GM21717 (cell line): ENCODE data around the gene CELF1.

ENCODE experiments used
- ATAC-seq: cut with Tn5 transposase; IDR thresholded peaks from one replicate; pipeline ENCODE4 v1.9.1; 2021; ENCODE audit warnings: mild to moderate bottlenecking, moderate library complexity; ENCODE audit not compliant: unreplicated experiment

CELF1 gene

DNA sequence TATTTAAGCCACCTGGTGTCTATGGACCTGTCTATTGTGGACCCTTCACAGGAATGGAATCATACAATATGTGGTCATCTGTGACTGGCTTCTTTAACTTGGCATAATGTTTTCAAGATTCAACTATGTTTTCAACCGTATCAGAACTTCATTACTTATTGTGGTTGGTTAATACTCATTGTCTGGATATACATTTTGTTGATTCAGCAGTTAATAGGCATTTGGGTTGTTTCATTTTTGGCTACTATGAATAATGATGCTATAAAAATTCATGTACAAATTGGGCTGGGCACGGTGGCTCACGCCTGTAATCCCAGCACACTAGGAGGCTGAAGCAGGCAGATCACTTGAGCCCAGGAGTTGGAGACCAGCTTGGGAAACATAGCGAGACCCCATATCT is 101.5 kb downstream of the CELF1 start:
- ATAC-seq = no peak

DNA sequence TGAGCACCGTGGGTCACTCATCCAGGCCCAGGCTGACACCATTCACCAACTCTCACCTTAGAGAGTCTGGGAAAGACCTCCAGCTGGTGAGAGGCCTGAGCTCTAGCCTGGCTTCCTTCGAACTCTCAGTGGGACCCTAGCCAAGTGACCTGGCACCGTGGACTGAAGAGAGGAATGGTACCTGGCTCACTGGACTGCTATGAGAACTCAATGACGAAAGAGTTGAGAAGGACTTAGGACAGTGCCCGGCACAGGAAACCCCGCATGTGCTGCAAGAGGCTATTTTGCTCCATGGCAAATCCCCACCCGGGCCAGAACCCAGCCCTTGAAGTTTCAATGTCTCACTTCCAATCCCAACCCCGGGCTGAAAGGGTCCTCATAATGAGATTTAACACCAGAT is 103.4 kb downstream of the CELF1 start:
- ATAC-seq = no peak

- no peak for ATAC-seq
Observed at GRCh38 chr11:47448566-47449427, 104.1 kb downstream of the CELF1 start, which contains the start of gene RAPSN. Gene RAPSN, minus strand, starts transcription at chr11:47449136. Its CDS starts 172 bp downstream, at chr11:47448964.

DNA sequence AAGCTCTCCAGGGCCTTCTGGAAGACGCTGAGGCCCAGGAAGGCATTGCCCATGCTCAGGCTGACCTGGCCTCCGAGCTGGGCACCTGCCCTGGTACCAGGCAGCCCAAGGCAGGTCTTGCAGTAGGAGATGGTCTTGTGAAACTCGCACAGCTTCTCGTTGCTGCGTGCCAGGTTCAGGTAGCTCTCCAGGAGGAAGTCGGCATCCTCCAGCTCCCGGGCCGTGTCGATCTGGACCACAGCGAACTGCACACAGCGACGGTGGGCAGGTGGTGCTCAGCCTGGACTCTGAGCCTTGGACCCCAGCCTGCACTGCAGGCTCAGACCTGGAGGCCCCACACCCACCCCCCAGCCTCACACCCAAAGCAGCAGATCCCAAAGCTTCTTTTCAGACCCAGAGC is 105.0 kb downstream of the CELF1 start:
- no peak for ATAC-seq

DNA sequence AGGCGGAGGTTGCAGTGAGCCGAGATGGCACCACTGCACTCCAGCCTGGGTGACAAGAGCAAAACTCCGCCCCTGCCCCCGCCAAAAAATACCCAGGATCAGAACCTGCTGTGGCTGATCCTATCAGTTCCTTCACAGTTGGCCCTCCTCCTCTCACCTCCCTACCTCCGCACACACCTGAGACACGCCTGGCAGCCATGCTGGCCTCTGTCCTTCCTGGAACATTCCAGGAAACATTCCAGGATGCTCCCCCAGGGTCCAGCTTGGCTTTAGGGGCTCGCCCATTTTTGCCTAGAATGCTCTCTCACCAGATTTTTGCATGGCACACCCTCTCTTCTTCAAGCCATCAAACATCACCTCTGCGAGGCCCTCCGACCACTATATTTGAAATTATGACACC is 106.1 kb downstream of the CELF1 start:
- no peak for ATAC-seq

- no peak for ATAC-seq
Observed at GRCh38 chr11:47445840-47446239, 107.1 kb downstream of the CELF1 start.

DNA sequence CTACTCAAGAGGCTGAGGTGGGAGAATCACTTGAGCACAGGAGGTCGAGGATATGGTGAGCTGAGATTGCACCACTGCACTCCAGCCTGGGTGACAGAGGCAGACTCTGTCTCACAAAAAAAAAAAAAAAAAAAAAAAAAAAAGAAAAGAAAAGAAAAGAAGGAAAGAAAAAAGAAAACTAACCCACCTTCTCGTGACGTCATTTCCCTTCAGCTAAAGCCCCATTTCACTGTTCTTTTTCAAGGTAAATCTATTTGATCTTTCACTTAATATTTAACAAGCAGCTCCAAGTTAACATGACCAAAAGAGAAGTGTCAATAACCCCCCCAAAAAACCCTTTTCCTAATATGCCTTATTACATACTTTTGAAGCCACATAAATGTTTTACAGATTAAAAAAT is 109.1 kb downstream of the CELF1 start:
- no peak for ATAC-seq

DNA sequence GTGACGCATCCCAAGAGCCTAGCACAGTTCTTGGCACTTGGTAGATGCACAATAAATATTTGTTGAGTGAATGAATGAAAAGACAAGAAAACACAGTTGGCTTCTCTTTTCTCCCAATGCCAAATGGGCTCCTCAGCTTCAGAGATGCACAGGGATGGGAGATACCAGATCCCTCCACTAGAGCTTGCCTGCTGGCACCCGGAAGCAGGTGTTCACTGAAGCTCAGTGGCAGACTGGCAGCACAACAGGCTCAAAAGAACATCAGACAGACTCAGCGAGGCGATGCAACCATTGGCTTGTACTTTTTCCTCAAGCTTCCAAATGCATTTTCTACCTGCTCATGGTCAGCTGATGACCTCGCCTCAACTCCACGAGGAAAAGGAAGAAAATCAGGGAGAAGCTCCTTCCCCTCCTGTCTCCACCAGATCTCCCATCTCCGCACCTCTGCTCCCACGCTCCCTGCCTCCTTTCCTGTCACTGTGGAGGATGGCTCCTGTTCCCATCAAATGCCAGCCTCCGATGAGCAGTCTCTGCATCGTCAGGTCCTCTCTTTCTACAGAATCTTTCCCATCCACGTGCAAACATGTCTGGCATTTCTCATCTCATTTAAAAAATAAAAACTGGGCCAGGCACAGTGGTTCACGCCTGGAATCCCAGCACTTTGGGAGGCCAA is 109.8 kb downstream of the CELF1 start:
- no peak for ATAC-seq

- ATAC-seq = no peak
Observed at GRCh38 chr11:47442514-47442913, 110.4 kb downstream of the CELF1 start.

DNA sequence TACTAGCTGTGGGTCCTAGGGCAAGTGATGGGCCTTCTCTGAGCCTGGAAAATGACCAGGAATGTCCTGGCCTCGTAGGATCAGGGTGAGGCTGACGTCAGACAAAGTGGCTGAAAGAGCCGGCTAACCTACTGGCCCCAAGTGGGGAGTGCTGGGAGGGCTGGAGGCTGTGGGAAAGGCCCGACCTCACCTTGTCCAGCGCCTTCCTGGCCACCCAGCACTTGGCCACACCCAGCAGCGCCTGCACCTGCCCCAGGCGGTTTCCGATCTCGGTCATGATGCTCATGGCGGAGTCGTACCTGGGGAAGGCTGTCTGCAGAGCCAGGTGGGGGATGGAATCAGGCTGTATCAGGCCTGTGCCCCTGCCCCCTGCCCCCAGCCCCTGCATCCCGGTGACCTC is 111.5 kb downstream of the CELF1 start:
- no peak for ATAC-seq

- ATAC-seq = no peak
Observed at GRCh38 chr11:47440054-47440476, 112.9 kb downstream of the CELF1 start.

GRCh38 chr11:47438721-47439120 is 114.2 kb downstream of the CELF1 start:
- ATAC-seq = no peak

GRCh38 chr11:47437746-47438418 is 115.0 kb downstream of the CELF1 start:
- no peak for ATAC-seq

DNA sequence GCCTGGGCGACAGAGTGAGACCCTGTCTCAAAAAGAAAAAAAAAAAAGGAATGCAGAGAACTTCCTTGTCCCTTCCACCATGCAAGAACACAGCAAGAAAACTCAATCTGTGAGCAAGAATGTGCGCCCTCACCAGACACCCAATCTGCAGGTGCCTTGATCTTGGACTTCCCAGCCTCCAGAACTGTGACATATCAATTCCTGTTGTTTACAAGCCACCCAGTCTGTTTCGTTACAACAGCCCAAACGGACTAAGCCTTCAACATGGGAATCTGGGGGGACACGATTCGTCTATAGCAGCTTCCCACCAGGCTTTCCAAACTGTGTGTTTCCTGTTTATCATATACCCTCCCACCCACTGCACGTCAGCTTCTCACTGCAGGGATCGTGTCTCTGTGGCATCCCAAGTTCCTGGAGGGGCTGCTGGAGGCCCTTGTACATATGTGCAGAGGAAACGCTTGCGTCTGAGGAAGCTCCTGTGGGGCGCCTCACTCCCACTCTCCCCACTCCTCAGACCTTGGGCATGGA is 115.7 kb downstream of the CELF1 start:
- ATAC-seq = no peak

GRCh38 chr11:47436726-47437125 is 116.2 kb downstream of the CELF1 start:
- no peak for ATAC-seq

DNA sequence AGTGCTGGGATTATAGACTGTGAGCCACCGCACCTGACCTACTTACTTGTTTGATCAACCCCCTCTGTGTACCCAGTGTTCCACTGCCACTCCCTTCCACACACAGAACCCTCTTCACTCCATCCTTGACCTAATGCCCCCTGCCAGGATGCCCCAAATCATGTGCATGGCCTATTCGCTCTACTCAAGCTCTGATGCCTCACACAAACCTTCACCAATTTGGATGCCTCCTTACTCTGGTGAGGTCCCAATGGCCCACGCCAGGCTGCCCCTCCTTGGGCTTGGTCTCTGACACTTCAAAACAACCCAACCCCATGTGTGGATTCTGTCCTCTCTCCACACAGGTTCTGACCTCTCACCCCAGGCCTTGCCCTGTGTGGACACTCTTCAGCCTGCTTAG is 117.2 kb downstream of the CELF1 start:
- ATAC-seq = no peak

GRCh38 chr11:47434011-47434786 is 118.7 kb downstream of the CELF1 start:
- ATAC-seq = no peak

- no peak for ATAC-seq
Observed at GRCh38 chr11:47433157-47433556, 119.8 kb downstream of the CELF1 start.

- no peak for ATAC-seq
Observed at GRCh38 chr11:47431356-47432083, 121.4 kb downstream of the CELF1 start.

- no peak for ATAC-seq
Observed at GRCh38 chr11:47430524-47430923, 122.4 kb downstream of the CELF1 start.
